ENCODE data around the gene TTLL5.

TTLL5 gene

GRCh38 chr14:75848167-75848913 lies 187.3 kb downstream of the TTLL5 start:
- Histone ChIP-seq H3K27ac (no peak overlapping the region), H3K27me3 (replicated peaks) (no peaks in the 10 kb centered on the region), H3K36me3 (replicated peaks) (no peaks in the 10 kb centered on the region), H3K4me3 (ENCODE audit: low read depth, low read length) (no peak overlapping the region)
- TF ChIP-seq CTCF (IDR thresholded peaks at IDR 0.05; ENCODE audit: low read depth, low read length, missing control alignments): no peak
- in situ Hi-C loops (cut with HindIII; ENCODE audit: low pct_ligation_motif_present, low sequenced_read_pairs): no loop called here
- no peak for DNase-seq

DNA sequence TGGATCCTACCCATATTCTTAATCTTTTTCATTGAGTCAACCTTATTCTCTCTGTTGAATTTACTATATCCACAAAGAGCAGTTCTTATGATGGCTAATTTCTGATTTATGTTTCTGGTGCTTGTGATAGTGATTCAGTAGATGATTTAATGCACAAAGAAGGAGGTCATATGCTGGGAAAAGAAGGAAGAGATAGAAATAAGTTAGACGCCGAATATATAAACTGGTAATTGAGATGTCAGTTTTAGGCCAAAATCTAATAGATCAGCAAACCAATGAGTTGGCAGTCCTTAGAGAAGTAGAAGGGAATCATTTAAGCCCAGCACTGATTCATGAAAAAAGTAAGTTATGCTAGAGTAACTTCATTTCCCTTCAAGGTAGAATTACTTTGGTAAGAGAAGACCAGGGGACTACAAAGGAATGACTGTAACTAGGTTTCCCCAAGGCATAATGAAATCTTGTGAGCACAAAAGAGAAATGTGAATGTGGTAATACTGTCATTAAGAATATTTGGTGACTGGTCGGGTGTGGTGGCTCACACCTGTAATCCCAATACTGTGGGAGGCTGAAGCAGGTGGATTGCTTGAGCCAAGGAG lies 188.4 kb downstream of the TTLL5 start:
- in situ Hi-C loops (cut with HindIII; ENCODE audit: low pct_ligation_motif_present, low sequenced_read_pairs): no loop called here
- no peak for TF ChIP-seq CTCF (IDR thresholded peaks at IDR 0.05; ENCODE audit: low read depth, low read length, missing control alignments)
- H3K27ac ChIP-seq: no peak overlapping the region
- no peaks in the 10 kb centered on the region for H3K27me3 ChIP-seq (replicated peaks)
- no peak for DNase-seq
- H3K4me3 ChIP-seq (ENCODE audit: low read depth, low read length): no peak overlapping the region
- no peaks in the 10 kb centered on the region for H3K36me3 ChIP-seq (replicated peaks)

GRCh38 chr14:75851574-75851866 lies 190.5 kb downstream of the TTLL5 start:
- in situ Hi-C loops (cut with HindIII; ENCODE audit: low pct_ligation_motif_present, low sequenced_read_pairs): no loop called here
- TF ChIP-seq CTCF (IDR thresholded peaks at IDR 0.05; ENCODE audit: low read depth, low read length, missing control alignments): no peak
- Histone ChIP-seq H3K36me3 (replicated peaks) (no peaks in the 10 kb centered on the region), H3K27me3 (replicated peaks) (no peaks in the 10 kb centered on the region), H3K4me3 (ENCODE audit: low read depth, low read length) (no peak overlapping the region), H3K27ac (no peak overlapping the region)
- no peak for DNase-seq

- TF ChIP-seq CTCF (IDR thresholded peaks at IDR 0.05; ENCODE audit: low read depth, low read length, missing control alignments): no peak
- Histone ChIP-seq H3K27ac (no peak overlapping the region), H3K4me3 (ENCODE audit: low read depth, low read length) (no peak overlapping the region), H3K36me3 (replicated peaks) (no peaks in the 10 kb centered on the region), H3K27me3 (replicated peaks) (no peaks in the 10 kb centered on the region)
- no peak for DNase-seq
- in situ Hi-C loops (cut with HindIII; ENCODE audit: low pct_ligation_motif_present, low sequenced_read_pairs): no loop called here
Measured at GRCh38 chr14:75854111-75854799, 193.2 kb downstream of the TTLL5 start.

DNA sequence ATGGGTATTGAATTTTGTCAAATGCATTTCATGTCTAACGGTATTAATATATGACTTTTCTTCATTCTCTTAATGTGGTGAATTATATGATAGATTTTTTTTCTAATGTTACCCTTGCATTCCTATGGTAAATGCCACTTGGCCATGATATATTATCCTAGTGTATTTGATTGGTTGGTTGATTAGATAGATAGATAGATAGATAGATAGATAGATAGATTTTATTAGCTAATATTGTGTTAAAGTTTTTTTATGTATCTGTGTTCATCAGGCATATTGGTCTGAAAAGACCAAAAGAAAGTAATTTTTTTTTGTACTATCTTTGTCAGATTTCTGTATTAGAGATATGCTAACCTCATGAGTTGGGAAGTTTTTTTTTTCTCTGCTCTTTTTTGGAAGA lies 196.2 kb downstream of the TTLL5 start:
- Histone ChIP-seq H3K36me3 (replicated peaks) (no peaks in the 10 kb centered on the region), H3K27ac (no peak overlapping the region), H3K27me3 (replicated peaks) (no peaks in the 10 kb centered on the region), H3K4me3 (ENCODE audit: low read depth, low read length) (no peak overlapping the region)
- TF ChIP-seq CTCF (IDR thresholded peaks at IDR 0.05; ENCODE audit: low read depth, low read length, missing control alignments): no peak
- in situ Hi-C loops (cut with HindIII; ENCODE audit: low pct_ligation_motif_present, low sequenced_read_pairs): no loop called here
- no peak for DNase-seq

Data from brain microvascular endothelial cell (primary cell).